Measurements from ENCODE around the gene GAB1.

GAB1 gene

DNA sequence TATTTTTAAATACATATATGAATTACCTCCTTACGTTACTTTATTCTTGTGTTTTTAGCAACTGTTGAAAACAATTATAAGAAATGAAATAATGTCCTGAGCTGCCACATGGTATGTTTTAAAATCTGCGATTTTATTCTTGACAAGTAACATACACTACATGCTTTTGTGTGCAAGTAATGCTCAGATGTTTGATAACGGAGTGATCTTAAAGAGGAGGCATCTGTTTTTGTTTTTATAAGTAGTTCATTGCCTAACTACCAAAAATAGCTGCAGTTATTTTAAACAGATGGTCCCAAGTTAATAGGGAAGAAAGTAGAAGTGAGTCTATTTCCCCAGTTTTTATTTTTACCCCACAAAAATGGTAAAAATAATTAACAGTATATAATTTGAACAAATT, 55.2 kb downstream of the GAB1 start:
- Histone ChIP-seq H2BK120ac (ENCODE audit: low read depth, low read length) (no peak overlapping the region), H3K9ac (ENCODE audit: low read length) (peak overlapping the region; percentile 37), H3K18ac (ENCODE audit: low read depth in 1 of 2, low read length in 2 of 2) (no peak overlapping the region), H3K23ac (ENCODE audit: low read length in 2 of 2) (no peak overlapping the region), H3K4me1 (ENCODE audit: control insufficient read depth, insufficient read depth, low read depth, low read length) (peaks cover 5% of the 10 kb centered on the region), H4K8ac (ENCODE audit: low read length) (no peak overlapping the region), H2AFZ (ENCODE audit: low read depth, low read length) (no peak overlapping the region), H4K91ac (ENCODE audit: low read length) (no peak overlapping the region), H3K27ac (ENCODE audit: low read length, poor library complexity, severe bottlenecking) (no peak overlapping the region), H2BK5ac (ENCODE audit: low read depth, low read length, poor library complexity, severe bottlenecking) (no peak overlapping the region), H3K4ac (ENCODE audit: low read depth in 1 of 2, low read length in 2 of 2) (no peak overlapping the region), H3K27me3 (ENCODE audit: control insufficient read depth in 1 of 2, insufficient read depth in 1 of 2, low read length in 2 of 2) (no peaks in the 10 kb centered on the region), H2AK5ac (ENCODE audit: low read length, severe bottlenecking) (no peak overlapping the region), H3K4me3 (ENCODE audit: insufficient read depth in 1 of 2, low read depth in 1 of 2, low read length in 2 of 2) (no peak overlapping the region), H3K4me2 (ENCODE audit: low read length, poor library complexity, severe bottlenecking) (no peak overlapping the region), H3K14ac (ENCODE audit: low read length in 2 of 2) (no peak overlapping the region), H3K36me3 (ENCODE audit: control insufficient read depth in 1 of 2, insufficient read depth in 2 of 2, low read depth in 1 of 2, low read length in 2 of 2) (peaks cover 0 to 2% of the 10 kb centered on the region in 2 experiments), H2BK12ac (ENCODE audit: low read length in 2 of 2) (no peak overlapping the region), H3K79me1 (replicated peaks; ENCODE audit: low read length, poor library complexity, severe bottlenecking) (peaks cover 25% of the 10 kb centered on the region), H3K9me3 (ENCODE audit: control insufficient read depth, low read length) (no peaks in the 10 kb centered on the region), H2BK15ac (ENCODE audit: low read depth, poor library complexity, severe bottlenecking) (no peak overlapping the region)
- DNase-seq, result peak; percentile 51
- 20% methylated on average over 1 of the region's 3 CpGs for WGBS

DNA sequence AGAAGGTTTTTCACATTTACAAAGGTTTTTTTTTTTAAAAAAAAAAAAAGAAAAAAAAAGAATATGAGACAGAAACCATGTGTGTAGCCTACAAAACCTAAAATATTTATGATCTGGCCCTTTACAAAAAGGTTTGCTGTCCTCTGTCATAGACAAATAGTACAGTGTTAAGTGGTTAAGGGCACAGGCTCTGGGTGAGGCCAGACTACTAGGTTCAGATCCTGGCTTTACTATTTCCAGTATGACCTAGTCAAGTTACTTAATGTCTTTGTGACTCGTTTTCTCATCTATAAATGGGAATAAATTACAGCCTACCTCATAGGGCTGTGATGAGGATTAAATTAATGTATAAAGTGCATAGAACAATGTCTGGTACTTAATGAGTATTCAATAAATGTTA, 56.5 kb downstream of the GAB1 start:
- H3K4ac ChIP-seq (ENCODE audit: low read depth in 1 of 2, low read length in 2 of 2), result no peak overlapping the region
- H3K27ac ChIP-seq (ENCODE audit: low read length, poor library complexity, severe bottlenecking), result no peak overlapping the region
- H3K79me1 ChIP-seq (replicated peaks; ENCODE audit: low read length, poor library complexity, severe bottlenecking), result peaks cover 20% of the 10 kb centered on the region
- peaks cover 0 to 2% of the 10 kb centered on the region in 2 experiments for H3K36me3 ChIP-seq (ENCODE audit: control insufficient read depth in 1 of 2, insufficient read depth in 2 of 2, low read depth in 1 of 2, low read length in 2 of 2)
- H3K18ac ChIP-seq (ENCODE audit: low read depth in 1 of 2, low read length in 2 of 2), result no peak overlapping the region
- no peak overlapping the region for H2BK12ac ChIP-seq (ENCODE audit: low read length in 2 of 2)
- no peaks in the 10 kb centered on the region for H3K9me3 ChIP-seq (ENCODE audit: control insufficient read depth, low read length)
- WGBS, result no CpG with 5 or more reads among the region's 1 CpG
- no peak overlapping the region for H3K9ac ChIP-seq (ENCODE audit: low read length)
- H2BK5ac ChIP-seq (ENCODE audit: low read depth, low read length, poor library complexity, severe bottlenecking), result no peak overlapping the region
- H4K91ac ChIP-seq (ENCODE audit: low read length), result no peak overlapping the region
- H3K14ac ChIP-seq (ENCODE audit: low read length in 2 of 2), result no peak overlapping the region
- no peak overlapping the region for H3K4me2 ChIP-seq (ENCODE audit: low read length, poor library complexity, severe bottlenecking)
- peaks cover 5% of the 10 kb centered on the region for H3K4me1 ChIP-seq (ENCODE audit: control insufficient read depth, insufficient read depth, low read depth, low read length)
- H2BK120ac ChIP-seq (ENCODE audit: low read depth, low read length), result no peak overlapping the region
- no peaks in the 10 kb centered on the region for H3K27me3 ChIP-seq (ENCODE audit: control insufficient read depth in 1 of 2, insufficient read depth in 1 of 2, low read length in 2 of 2)
- no peak overlapping the region for H2AFZ ChIP-seq (ENCODE audit: low read depth, low read length)
- H3K4me3 ChIP-seq (ENCODE audit: insufficient read depth in 1 of 2, low read depth in 1 of 2, low read length in 2 of 2), result no peak overlapping the region
- no peak overlapping the region for H2BK15ac ChIP-seq (ENCODE audit: low read depth, poor library complexity, severe bottlenecking)
- no peak overlapping the region for H4K8ac ChIP-seq (ENCODE audit: low read length)
- DNase-seq, result no peak
- no peak overlapping the region for H3K23ac ChIP-seq (ENCODE audit: low read length in 2 of 2)
- no peak overlapping the region for H2AK5ac ChIP-seq (ENCODE audit: low read length, severe bottlenecking)

- DNase-seq, result no peak
- H3K36me3 ChIP-seq (ENCODE audit: control insufficient read depth in 1 of 2, insufficient read depth in 2 of 2, low read depth in 1 of 2, low read length in 2 of 2), result peaks cover 0 to 2% of the 10 kb centered on the region in 2 experiments
- no peak overlapping the region for H3K4me3 ChIP-seq (ENCODE audit: insufficient read depth in 1 of 2, low read depth in 1 of 2, low read length in 2 of 2)
- H3K79me1 ChIP-seq (replicated peaks; ENCODE audit: low read length, poor library complexity, severe bottlenecking), result peaks cover 18% of the 10 kb centered on the region
- H3K23ac ChIP-seq (ENCODE audit: low read length in 2 of 2), result no peak overlapping the region
- no peak overlapping the region for H2BK15ac ChIP-seq (ENCODE audit: low read depth, poor library complexity, severe bottlenecking)
- H2BK5ac ChIP-seq (ENCODE audit: low read depth, low read length, poor library complexity, severe bottlenecking), result no peak overlapping the region
- H4K8ac ChIP-seq (ENCODE audit: low read length), result no peak overlapping the region
- no peak overlapping the region for H3K4ac ChIP-seq (ENCODE audit: low read depth in 1 of 2, low read length in 2 of 2)
- H2BK120ac ChIP-seq (ENCODE audit: low read depth, low read length), result no peak overlapping the region
- no peak overlapping the region for H2BK12ac ChIP-seq (ENCODE audit: low read length in 2 of 2)
- H3K14ac ChIP-seq (ENCODE audit: low read length in 2 of 2), result no peak overlapping the region
- no peak overlapping the region for H3K18ac ChIP-seq (ENCODE audit: low read depth in 1 of 2, low read length in 2 of 2)
- H2AFZ ChIP-seq (ENCODE audit: low read depth, low read length), result no peak overlapping the region
- no peak overlapping the region for H3K4me2 ChIP-seq (ENCODE audit: low read length, poor library complexity, severe bottlenecking)
- H4K91ac ChIP-seq (ENCODE audit: low read length), result no peak overlapping the region
- no peak overlapping the region for H2AK5ac ChIP-seq (ENCODE audit: low read length, severe bottlenecking)
- H3K27ac ChIP-seq (ENCODE audit: low read length, poor library complexity, severe bottlenecking), result no peak overlapping the region
- H3K9ac ChIP-seq (ENCODE audit: low read length), result no peak overlapping the region
- peaks cover 2% of the 10 kb centered on the region for H3K4me1 ChIP-seq (ENCODE audit: control insufficient read depth, insufficient read depth, low read depth, low read length)
- no peaks in the 10 kb centered on the region for H3K27me3 ChIP-seq (ENCODE audit: control insufficient read depth in 1 of 2, insufficient read depth in 1 of 2, low read length in 2 of 2)
- no peaks in the 10 kb centered on the region for H3K9me3 ChIP-seq (ENCODE audit: control insufficient read depth, low read length)
- WGBS, result 100% methylated on average over 1 of the region's 3 CpGs
These were observed 58.2 kb downstream of the GAB1 start for GRCh38 chr4:143394739-143395453.

- no CpG with 5 or more reads among the region's 1 CpG for WGBS
These were observed 60.0 kb downstream of the GAB1 start for GRCh38 chr4:143396695-143397094.

More at GRCh38 chr4:143396695-143397094, 60.0 kb downstream of the GAB1 start:
- H3K23ac ChIP-seq (ENCODE audit: low read length in 2 of 2), result no peak overlapping the region
- H3K27me3 ChIP-seq (ENCODE audit: control insufficient read depth in 1 of 2, insufficient read depth in 1 of 2, low read length in 2 of 2), result no peaks in the 10 kb centered on the region
- H3K14ac ChIP-seq (ENCODE audit: low read length in 2 of 2), result no peak overlapping the region
- no peaks in the 10 kb centered on the region for H3K9me3 ChIP-seq (ENCODE audit: control insufficient read depth, low read length)
- H2AFZ ChIP-seq (ENCODE audit: low read depth, low read length), result no peak overlapping the region
- no peak overlapping the region for H3K4ac ChIP-seq (ENCODE audit: low read depth in 1 of 2, low read length in 2 of 2)
- no peak overlapping the region for H2BK15ac ChIP-seq (ENCODE audit: low read depth, poor library complexity, severe bottlenecking)
- peaks cover 18% of the 10 kb centered on the region for H3K79me1 ChIP-seq (replicated peaks; ENCODE audit: low read length, poor library complexity, severe bottlenecking)
- no peak for DNase-seq
- no peaks in the 10 kb centered on the region for H3K4me1 ChIP-seq (ENCODE audit: control insufficient read depth, insufficient read depth, low read depth, low read length)
- H2BK120ac ChIP-seq (ENCODE audit: low read depth, low read length), result no peak overlapping the region
- H3K4me3 ChIP-seq (ENCODE audit: insufficient read depth in 1 of 2, low read depth in 1 of 2, low read length in 2 of 2), result no peak overlapping the region
- H4K8ac ChIP-seq (ENCODE audit: low read length), result no peak overlapping the region
- H3K9ac ChIP-seq (ENCODE audit: low read length), result no peak overlapping the region
- H2BK5ac ChIP-seq (ENCODE audit: low read depth, low read length, poor library complexity, severe bottlenecking), result no peak overlapping the region
- no peak overlapping the region for H2AK5ac ChIP-seq (ENCODE audit: low read length, severe bottlenecking)
- H3K4me2 ChIP-seq (ENCODE audit: low read length, poor library complexity, severe bottlenecking), result no peak overlapping the region
- no peak overlapping the region for H3K18ac ChIP-seq (ENCODE audit: low read depth in 1 of 2, low read length in 2 of 2)
- H4K91ac ChIP-seq (ENCODE audit: low read length), result no peak overlapping the region
- peaks cover 0 to 2% of the 10 kb centered on the region in 2 experiments for H3K36me3 ChIP-seq (ENCODE audit: control insufficient read depth in 1 of 2, insufficient read depth in 2 of 2, low read depth in 1 of 2, low read length in 2 of 2)
- H2BK12ac ChIP-seq (ENCODE audit: low read length in 2 of 2), result no peak overlapping the region
- H3K27ac ChIP-seq (ENCODE audit: low read length, poor library complexity, severe bottlenecking), result no peak overlapping the region

Measured in mesenchymal stem cell (in vitro differentiated cells and primary cell).